HepG2 (cell line): ENCODE measurements around the gene FAM118B. TPM values are rescaled to one million over a fixed set of nuclear protein-coding genes. Genes with fewer than 3 reads are reported as not detected.
A peak's percentile ranks its signal among the peaks of the same experiment; 100 is the strongest.

Source experiments
- CHD4 ChIP-seq: fragments of 200-600 bp; sonication (generic); IDR thresholded peaks from 2 replicates; pipeline ENCODE4 v1.7.0; 2017; ENCODE audit warnings: mild to moderate bottlenecking, low read length, borderline replicate concordance
- CREB1 ChIP-seq, 2 experiments: fragments of 450-650 bp in 1 of 2; IDR thresholded peaks; 2 replicates each; pipeline ENCODE4 v1.6.1; 2016 to 2017; ENCODE audit warnings: control low read depth in 1 of 2, mild to moderate bottlenecking in 1 of 2, missing compliant biosample characterization in 1 of 2, missing genetic modification characterization in 1 of 2
- MAF1 ChIP-seq: sonication (generic); formaldehyde crosslinking; IDR thresholded peaks from 2 replicates; pipeline ENCODE4 v1.5.0; 2020; ENCODE audit warnings: missing genetic modification reagents, borderline replicate concordance
- MEIS2 ChIP-seq: sonication (generic); formaldehyde crosslinking; IDR thresholded peaks from 2 replicates; pipeline ENCODE4 v1.9.0; 2021; ENCODE audit warnings: mild to moderate bottlenecking, missing genetic modification reagents
- ONECUT2 ChIP-seq: sonication (generic); formaldehyde crosslinking; IDR thresholded peaks from 2 replicates; pipeline ENCODE4 v1.4.0; 2020; ENCODE audit warnings: missing genetic modification reagents
- SOX13 ChIP-seq, 3 experiments: fragments of 450-650 bp in 1 of 3; sonication (generic) in 1 of 3; formaldehyde crosslinking in 1 of 3; IDR thresholded peaks in 2 of 3; conservative IDR thresholded peaks in 1 of 3; 2 replicates each; pipeline versions ENCODE4 v1.5.0 to v1.6.1; 2016 to 2020; ENCODE audit warnings: antibody characterized with exemption in 1 of 3, mild to moderate bottlenecking in 1 of 3, missing compliant biosample characterization in 1 of 3, missing genetic modification reagents in 1 of 3, moderate library complexity in 1 of 3
- YEATS4 ChIP-seq: sonication (generic); formaldehyde crosslinking; IDR thresholded peaks from 2 replicates; pipeline ENCODE4 v1.4.0; 2020; ENCODE audit warnings: missing genetic modification reagents, borderline replicate concordance
- ZFP82 ChIP-seq: sonication (generic); formaldehyde crosslinking; IDR thresholded peaks from 2 replicates; pipeline ENCODE4 v1.5.1; 2020; ENCODE audit warnings: mild to moderate bottlenecking, missing genetic modification reagents, borderline replicate concordance
- ZNF235 ChIP-seq: sonication (generic); formaldehyde crosslinking; IDR thresholded peaks from 2 replicates; pipeline ENCODE4 v1.8.1; 2023; ENCODE audit warnings: mild to moderate bottlenecking, missing genetic modification reagents, borderline replicate concordance
- ZNF432 ChIP-seq: sonication (generic); formaldehyde crosslinking; IDR thresholded peaks from 2 replicates; pipeline ENCODE4 v1.5.0; 2020; ENCODE audit warnings: missing genetic modification reagents, mild to moderate bottlenecking, borderline replicate concordance
- ZNF619 ChIP-seq: sonication (generic); formaldehyde crosslinking; IDR thresholded peaks from 2 replicates; pipeline ENCODE4 v1.4.0; 2020; ENCODE audit warnings: mild to moderate bottlenecking, missing genetic modification reagents
- ZNF780A ChIP-seq: sonication (generic); formaldehyde crosslinking; IDR thresholded peaks from 2 replicates; pipeline ENCODE4 v1.8.0; 2022; ENCODE audit warnings: mild to moderate bottlenecking, missing genetic modification reagents, moderate library complexity
- polyA plus RNA-seq, 8 experiments: library from polyadenylated mRNA; depleted of rRNA in 3 of 8; stranded (reverse) in 7 of 8; unstranded in 1 of 8; fragments of >200 nt; fragmentation: Illumina TruSeq in 4 of 8; extraction: Trizol in 4 of 8; gene quantifications; 2 replicates each; pipeline versions ENCODE4 v1.2.1 to v1.2.3, GENCODE V29; 2011 to 2016; ENCODE audit warnings: low read depth in 4 of 8, missing spikeins in 1 of 8, mixed read lengths in 1 of 8; ENCODE audit not compliant: insufficient read depth in 1 of 8
- total RNA-seq, 5 experiments: library from RNA; depleted of rRNA; stranded (reverse); fragments of >200 nt; fragmentation: Illumina TruSeq; extraction: Trizol; gene quantifications; 2 replicates each; pipeline ENCODE4 v1.2.3, GENCODE V29; 2016; ENCODE audit warnings: low read depth in 1 of 5
- TF ChIP-seq, protein P1 (sequence below): sonication (generic); formaldehyde crosslinking; IDR thresholded peaks from 2 replicates; pipeline ENCODE4 v1.4.0; 2020; ENCODE audit warnings: missing genetic modification reagents, mild to moderate bottlenecking, borderline replicate concordance
- TF ChIP-seq, protein P2 (sequence below), 2 experiments: sonication (generic) in 1 of 2; formaldehyde crosslinking in 1 of 2; IDR thresholded peaks; 2 replicates each; pipeline versions ENCODE4 v1.5.1 to v1.6.1; 2011 to 2020; ENCODE audit warnings: borderline replicate concordance in 1 of 2, low read depth in 1 of 2, low read length in 1 of 2, mild to moderate bottlenecking in 1 of 2, missing genetic modification reagents in 1 of 2, moderate library complexity in 1 of 2
- TF ChIP-seq, protein P3 (sequence below): sonication (generic); formaldehyde crosslinking; IDR thresholded peaks from 2 replicates; pipeline ENCODE4 v1.4.0; 2020; ENCODE audit warnings: missing genetic modification reagents
- TF ChIP-seq, protein P4 (sequence below): IDR thresholded peaks from 2 replicates; pipeline ENCODE4 v1.6.1; 2016; ENCODE audit warnings: missing biosample characterization, missing genetic modification reagents, low read depth

The FAM118B gene
- total and polyA plus RNA-seq, 2 of the 13 experiments (the other 11 are each of a cell fraction or from before 2014, with no cell fraction given): 10.2 to 25.7 TPM

DNA sequence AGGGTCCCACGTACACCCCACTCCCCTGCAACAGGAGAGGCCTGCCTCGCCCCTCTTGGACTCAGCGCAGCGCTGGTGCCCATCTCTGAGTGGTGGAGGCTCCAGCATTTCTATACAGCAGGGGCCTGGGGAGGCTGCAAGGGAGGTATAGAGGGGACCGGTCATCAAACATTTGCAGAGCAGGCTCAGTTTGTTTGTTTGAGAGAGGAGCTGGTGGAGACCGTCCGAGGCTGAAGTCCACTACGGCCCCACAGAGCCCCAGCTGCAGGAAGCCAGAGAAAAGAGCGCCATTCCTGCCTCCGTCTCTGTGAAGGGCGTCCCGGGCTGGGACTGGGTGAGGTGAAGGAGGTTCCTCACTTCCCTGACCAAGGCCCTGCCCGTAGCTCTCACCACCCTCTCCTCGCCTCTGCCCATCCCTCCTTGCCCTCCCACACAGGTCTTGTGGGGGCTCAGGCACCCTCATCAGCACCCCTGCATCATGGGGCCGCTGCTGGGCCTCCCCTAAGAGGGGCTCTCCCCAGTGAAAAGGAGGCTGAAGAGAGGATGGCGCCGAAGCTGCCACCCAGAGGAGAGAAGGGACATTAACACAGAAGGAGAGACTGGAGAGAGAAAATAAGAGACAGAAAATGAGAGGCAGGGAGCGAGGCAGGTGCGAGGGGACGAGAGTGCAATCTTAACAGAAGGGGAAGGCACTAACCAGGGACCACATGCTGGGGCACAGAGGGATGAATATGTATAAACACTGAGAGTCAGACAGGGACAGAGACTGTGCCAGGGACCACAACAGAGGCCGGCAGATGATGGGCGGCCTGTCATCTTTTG is 24.7 kb upstream of the FAM118B start (continued):
- TF ChIP-seq ZNF780A (CRISPR knock-in tag): no peak
- TF ChIP-seq ZNF432 (CRISPR knock-in tag): no peak
- no peak for TF ChIP-seq MAF1 (CRISPR knock-in tag)
- TF ChIP-seq ZNF235 (CRISPR knock-in tag): no peak
- TF ChIP-seq, protein P1, sequence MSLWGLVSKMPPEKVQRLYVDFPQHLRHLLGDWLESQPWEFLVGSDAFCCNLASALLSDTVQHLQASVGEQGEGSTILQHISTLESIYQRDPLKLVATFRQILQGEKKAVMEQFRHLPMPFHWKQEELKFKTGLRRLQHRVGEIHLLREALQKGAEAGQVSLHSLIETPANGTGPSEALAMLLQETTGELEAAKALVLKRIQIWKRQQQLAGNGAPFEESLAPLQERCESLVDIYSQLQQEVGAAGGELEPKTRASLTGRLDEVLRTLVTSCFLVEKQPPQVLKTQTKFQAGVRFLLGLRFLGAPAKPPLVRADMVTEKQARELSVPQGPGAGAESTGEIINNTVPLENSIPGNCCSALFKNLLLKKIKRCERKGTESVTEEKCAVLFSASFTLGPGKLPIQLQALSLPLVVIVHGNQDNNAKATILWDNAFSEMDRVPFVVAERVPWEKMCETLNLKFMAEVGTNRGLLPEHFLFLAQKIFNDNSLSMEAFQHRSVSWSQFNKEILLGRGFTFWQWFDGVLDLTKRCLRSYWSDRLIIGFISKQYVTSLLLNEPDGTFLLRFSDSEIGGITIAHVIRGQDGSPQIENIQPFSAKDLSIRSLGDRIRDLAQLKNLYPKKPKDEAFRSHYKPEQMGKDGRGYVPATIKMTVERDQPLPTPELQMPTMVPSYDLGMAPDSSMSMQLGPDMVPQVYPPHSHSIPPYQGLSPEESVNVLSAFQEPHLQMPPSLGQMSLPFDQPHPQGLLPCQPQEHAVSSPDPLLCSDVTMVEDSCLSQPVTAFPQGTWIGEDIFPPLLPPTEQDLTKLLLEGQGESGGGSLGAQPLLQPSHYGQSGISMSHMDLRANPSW: peak; percentile 43; the same call in 1 of the 2 replicates
- TF ChIP-seq YEATS4 (CRISPR knock-in tag): peak; percentile 71; the same call in 1 of the 2 replicates
- TF ChIP-seq, protein P2, sequence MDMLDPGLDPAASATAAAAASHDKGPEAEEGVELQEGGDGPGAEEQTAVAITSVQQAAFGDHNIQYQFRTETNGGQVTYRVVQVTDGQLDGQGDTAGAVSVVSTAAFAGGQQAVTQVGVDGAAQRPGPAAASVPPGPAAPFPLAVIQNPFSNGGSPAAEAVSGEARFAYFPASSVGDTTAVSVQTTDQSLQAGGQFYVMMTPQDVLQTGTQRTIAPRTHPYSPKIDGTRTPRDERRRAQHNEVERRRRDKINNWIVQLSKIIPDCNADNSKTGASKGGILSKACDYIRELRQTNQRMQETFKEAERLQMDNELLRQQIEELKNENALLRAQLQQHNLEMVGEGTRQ (IDR thresholded peaks at IDR 0.05; ENCODE audit: low read depth, low read length): no peak
- TF ChIP-seq, protein P2 (CRISPR knock-in tag; IDR thresholded peaks at IDR 0.05; ENCODE audit: borderline replicate concordance): no peak
- no peak; the same call in 1 of the 2 replicates for TF ChIP-seq CHD4
- TF ChIP-seq SOX13 (IDR thresholded peaks at IDR 0.05): no peak
- TF ChIP-seq SOX13 (CRISPR knock-in tag; conservative IDR thresholded peaks at IDR 0.05 in 1 of 2, IDR thresholded peaks at IDR 0.05 in 1 of 2): peak in 1 of 2 experiments; percentile 36; a peak in 1 of 4 replicates
- TF ChIP-seq MEIS2 (CRISPR knock-in tag): no peak
- no peak for TF ChIP-seq CREB1 (IDR thresholded peaks at IDR 0.05)
- no peak for TF ChIP-seq CREB1 (CRISPR knock-in tag; IDR thresholded peaks at IDR 0.05)
- no peak; the same call in 1 of the 2 replicates for TF ChIP-seq ONECUT2 (CRISPR knock-in tag)
- peak; percentile 21; the same call in 1 of the 2 replicates for TF ChIP-seq ZNF619
- TF ChIP-seq, protein P3, sequence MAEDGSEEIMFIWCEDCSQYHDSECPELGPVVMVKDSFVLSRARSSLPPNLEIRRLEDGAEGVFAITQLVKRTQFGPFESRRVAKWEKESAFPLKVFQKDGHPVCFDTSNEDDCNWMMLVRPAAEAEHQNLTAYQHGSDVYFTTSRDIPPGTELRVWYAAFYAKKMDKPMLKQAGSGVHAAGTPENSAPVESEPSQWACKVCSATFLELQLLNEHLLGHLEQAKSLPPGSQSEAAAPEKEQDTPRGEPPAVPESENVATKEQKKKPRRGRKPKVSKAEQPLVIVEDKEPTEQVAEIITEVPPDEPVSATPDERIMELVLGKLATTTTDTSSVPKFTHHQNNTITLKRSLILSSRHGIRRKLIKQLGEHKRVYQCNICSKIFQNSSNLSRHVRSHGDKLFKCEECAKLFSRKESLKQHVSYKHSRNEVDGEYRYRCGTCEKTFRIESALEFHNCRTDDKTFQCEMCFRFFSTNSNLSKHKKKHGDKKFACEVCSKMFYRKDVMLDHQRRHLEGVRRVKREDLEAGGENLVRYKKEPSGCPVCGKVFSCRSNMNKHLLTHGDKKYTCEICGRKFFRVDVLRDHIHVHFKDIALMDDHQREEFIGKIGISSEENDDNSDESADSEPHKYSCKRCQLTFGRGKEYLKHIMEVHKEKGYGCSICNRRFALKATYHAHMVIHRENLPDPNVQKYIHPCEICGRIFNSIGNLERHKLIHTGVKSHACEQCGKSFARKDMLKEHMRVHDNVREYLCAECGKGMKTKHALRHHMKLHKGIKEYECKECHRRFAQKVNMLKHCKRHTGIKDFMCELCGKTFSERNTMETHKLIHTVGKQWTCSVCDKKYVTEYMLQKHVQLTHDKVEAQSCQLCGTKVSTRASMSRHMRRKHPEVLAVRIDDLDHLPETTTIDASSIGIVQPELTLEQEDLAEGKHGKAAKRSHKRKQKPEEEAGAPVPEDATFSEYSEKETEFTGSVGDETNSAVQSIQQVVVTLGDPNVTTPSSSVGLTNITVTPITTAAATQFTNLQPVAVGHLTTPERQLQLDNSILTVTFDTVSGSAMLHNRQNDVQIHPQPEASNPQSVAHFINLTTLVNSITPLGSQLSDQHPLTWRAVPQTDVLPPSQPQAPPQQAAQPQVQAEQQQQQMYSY (CRISPR knock-in tag): no peak; the same call in 1 of the 2 replicates
- no peak for TF ChIP-seq ZFP82
- TF ChIP-seq, protein P4, sequence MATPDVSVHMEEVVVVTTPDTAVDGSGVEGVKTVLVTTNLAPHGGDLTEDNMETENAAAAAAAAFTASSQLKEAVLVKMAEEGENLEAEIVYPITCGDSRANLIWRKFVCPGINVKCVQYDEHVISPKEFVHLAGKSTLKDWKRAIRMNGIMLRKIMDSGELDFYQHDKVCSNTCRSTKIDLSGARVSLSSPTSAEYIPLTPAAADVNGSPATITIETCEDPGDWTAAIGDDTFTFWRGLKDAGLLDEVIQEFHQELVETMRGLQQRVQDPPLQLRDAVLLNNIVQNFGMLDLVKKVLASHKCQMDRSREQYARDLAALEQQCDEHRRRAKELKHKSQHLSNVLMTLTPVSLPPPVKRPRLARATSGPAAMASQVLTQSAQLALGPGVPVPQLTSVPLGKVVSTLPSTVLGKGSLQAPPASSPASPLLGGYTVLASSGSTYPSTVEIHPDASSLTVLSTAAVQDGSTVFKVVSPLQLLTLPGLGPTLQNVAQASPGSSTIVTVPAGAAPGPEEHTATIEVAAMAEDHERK (CRISPR knock-in tag): no peak
